HUES6 (cell line): Measurements from ENCODE around the gene FRMD8.

Experiments
- H3K27ac ChIP-seq: 2 replicates; pipeline ENCODE4 v1.7.0; 2013; ENCODE audit warnings: low read depth, mild to moderate bottlenecking, low read length, inconsistent platforms
- H3K27me3 ChIP-seq: 2 replicates; pipeline ENCODE4 v1.6.1; 2013; ENCODE audit warnings: low read length; ENCODE audit not compliant: control insufficient read depth, insufficient read depth
- H3K36me3 ChIP-seq: 2 replicates; pipeline ENCODE4 v1.6.1; 2013; ENCODE audit warnings: low read length; ENCODE audit not compliant: control insufficient read depth, insufficient read depth
- H3K4me1 ChIP-seq: 2 replicates; pipeline ENCODE4 v1.6.1; 2013; ENCODE audit warnings: low read length; ENCODE audit not compliant: control insufficient read depth, insufficient read depth
- H3K4me3 ChIP-seq: 2 replicates; pipeline ENCODE4 v1.5.1; 2013; ENCODE audit warnings: low read depth, low read length
- H3K9ac ChIP-seq: one replicate; pipeline ENCODE4 v1.6.1; 2013; ENCODE audit warnings: mild to moderate bottlenecking, low read length
- H3K9me3 ChIP-seq: 2 replicates; pipeline ENCODE4 v1.6.1; 2013; ENCODE audit warnings: low read depth, low read length; ENCODE audit not compliant: control insufficient read depth, insufficient read depth

FRMD8 gene

GRCh38 chr11:65386307-65387140, at the start of gene FRMD8:
FRMD8 (plus strand) TSS chr11:65386637; CDS start chr11:65387037, 400 bp downstream.
- H3K9ac ChIP-seq: peak within 1 kb of the TSS; percentile 86
- peaks cover 45% of the 10 kb centered on the region for H3K4me1 ChIP-seq
- H3K27ac ChIP-seq: peak within 1 kb of the TSS; percentile 9; the same call in 1 of the 2 replicates
- no peaks in the 10 kb centered on the region for H3K9me3 ChIP-seq
- no peaks in the 10 kb centered on the region for H3K27me3 ChIP-seq
- H3K36me3 ChIP-seq: 0 out of 2 replicates have a peak, but pooled peaks cover 6% of the 10 kb centered on the region
- peak within 1 kb of the TSS; percentile 90 for H3K4me3 ChIP-seq

- Histone ChIP-seq H3K27me3 (no peaks in the 10 kb centered on the region), H3K4me1 (0 out of 2 replicates have a peak, but pooled peaks cover 7% of the 10 kb centered on the region), H3K36me3 (peaks cover 42% of the 10 kb centered on the region), H3K4me3 (no peak overlapping the region), H3K9me3 (no peaks in the 10 kb centered on the region), H3K27ac (no peak overlapping the region), H3K9ac (no peak overlapping the region)
Measured at GRCh38 chr11:65338676-65339075, 47.8 kb upstream of the FRMD8 start.

- H3K4me1 ChIP-seq: 0 out of 2 replicates have a peak, but pooled peaks cover 1% of the 10 kb centered on the region
- H3K27ac ChIP-seq: no peak overlapping the region
- no peak overlapping the region for H3K4me3 ChIP-seq
- H3K27me3 ChIP-seq: no peaks in the 10 kb centered on the region
- H3K36me3 ChIP-seq: peaks cover 57% of the 10 kb centered on the region
- H3K9ac ChIP-seq: no peak overlapping the region
- no peaks in the 10 kb centered on the region for H3K9me3 ChIP-seq
Measured at GRCh38 chr11:65340226-65340625, 46.2 kb upstream of the FRMD8 start.

- Histone ChIP-seq H3K36me3 (peaks cover 73% of the 10 kb centered on the region), H3K9ac (no peak overlapping the region)
Measured at GRCh38 chr11:65341856-65342255, 44.6 kb upstream of the FRMD8 start.

GRCh38 chr11:65351511-65351910, 34.9 kb upstream of the FRMD8 start:
- peaks cover 55% of the 10 kb centered on the region for H3K36me3 ChIP-seq
- H3K9ac ChIP-seq: no peak overlapping the region
- H3K9me3 ChIP-seq: no peaks in the 10 kb centered on the region
- H3K27me3 ChIP-seq: peaks cover 16% of the 10 kb centered on the region
- H3K4me1 ChIP-seq: peaks cover 4% of the 10 kb centered on the region; the same call in 1 of the 2 replicates
- no peak overlapping the region for H3K27ac ChIP-seq
- H3K4me3 ChIP-seq: no peak overlapping the region

More at GRCh38 chr11:65341856-65342255, 44.6 kb upstream of the FRMD8 start:
- Histone ChIP-seq H3K27ac (no peak overlapping the region), H3K4me1 (no peaks in the 10 kb centered on the region), H3K9me3 (no peaks in the 10 kb centered on the region), H3K27me3 (no peaks in the 10 kb centered on the region), H3K4me3 (no peak overlapping the region)

GRCh38 chr11:65352783-65353182, 33.7 kb upstream of the FRMD8 start:
- H3K9ac ChIP-seq: no peak overlapping the region
- H3K27ac ChIP-seq: no peak overlapping the region
- no peak overlapping the region for H3K4me3 ChIP-seq
- peaks cover 47% of the 10 kb centered on the region for H3K36me3 ChIP-seq
- peaks cover 29% of the 10 kb centered on the region for H3K27me3 ChIP-seq
- H3K4me1 ChIP-seq: peaks cover 4% of the 10 kb centered on the region; the same call in 1 of the 2 replicates
- no peaks in the 10 kb centered on the region for H3K9me3 ChIP-seq

GRCh38 chr11:65353376-65353775, 33.1 kb upstream of the FRMD8 start:
- Histone ChIP-seq H3K27ac (no peak overlapping the region), H3K4me1 (peaks cover 4% of the 10 kb centered on the region; the same call in 1 of the 2 replicates), H3K4me3 (no peak overlapping the region), H3K9ac (no peak overlapping the region), H3K9me3 (no peaks in the 10 kb centered on the region), H3K36me3 (peaks cover 41% of the 10 kb centered on the region), H3K27me3 (peaks cover 34% of the 10 kb centered on the region)

GRCh38 chr11:65353900-65354264, 32.6 kb upstream of the FRMD8 start:
- peaks cover 36% of the 10 kb centered on the region for H3K36me3 ChIP-seq
- H3K4me3 ChIP-seq: peak overlapping the region; percentile 78
- H3K27me3 ChIP-seq: peaks cover 34% of the 10 kb centered on the region
- no peaks in the 10 kb centered on the region for H3K9me3 ChIP-seq
- H3K9ac ChIP-seq: peak overlapping the region; percentile 7
- H3K4me1 ChIP-seq: peaks cover 4% of the 10 kb centered on the region; the same call in 1 of the 2 replicates
- H3K27ac ChIP-seq: no peak overlapping the region

GRCh38 chr11:65354265-65355012, 32.0 kb upstream of the FRMD8 start, which contains the start of gene TIGD3:
TIGD3 (plus strand) TSS chr11:65354751; CDS start chr11:65355809, 1,058 bp downstream.
- peaks cover 31% of the 10 kb centered on the region for H3K36me3 ChIP-seq
- peaks cover 34% of the 10 kb centered on the region for H3K27me3 ChIP-seq
- peak within 1 kb of the TSS; percentile 13 for H3K9ac ChIP-seq
- peak within 1 kb of the TSS; percentile 78 for H3K4me3 ChIP-seq
- H3K27ac ChIP-seq: no peak within 1 kb of the TSS
- no peaks in the 10 kb centered on the region for H3K9me3 ChIP-seq
- H3K4me1 ChIP-seq: peaks cover 4% of the 10 kb centered on the region; the same call in 1 of the 2 replicates

- peak overlapping the region; percentile 78 for H3K4me3 ChIP-seq
- no peak overlapping the region for H3K27ac ChIP-seq
- H3K4me1 ChIP-seq: peaks cover 4% of the 10 kb centered on the region; the same call in 1 of the 2 replicates
- H3K9me3 ChIP-seq: no peaks in the 10 kb centered on the region
- H3K36me3 ChIP-seq: peaks cover 25% of the 10 kb centered on the region
- peak overlapping the region; percentile 13 for H3K9ac ChIP-seq
- H3K27me3 ChIP-seq: peaks cover 34% of the 10 kb centered on the region
Measured at GRCh38 chr11:65355013-65355775, 31.2 kb upstream of the FRMD8 start.
